ENCODE measurements around the gene TCEANC. TPM values are rescaled to one million over a fixed set of nuclear protein-coding genes. Genes with fewer than 3 reads are reported as not detected.

Gene TCEANC, protein sequence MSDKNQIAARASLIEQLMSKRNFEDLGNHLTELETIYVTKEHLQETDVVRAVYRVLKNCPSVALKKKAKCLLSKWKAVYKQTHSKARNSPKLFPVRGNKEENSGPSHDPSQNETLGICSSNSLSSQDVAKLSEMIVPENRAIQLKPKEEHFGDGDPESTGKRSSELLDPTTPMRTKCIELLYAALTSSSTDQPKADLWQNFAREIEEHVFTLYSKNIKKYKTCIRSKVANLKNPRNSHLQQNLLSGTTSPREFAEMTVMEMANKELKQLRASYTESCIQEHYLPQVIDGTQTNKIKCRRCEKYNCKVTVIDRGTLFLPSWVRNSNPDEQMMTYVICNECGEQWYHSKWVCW
- total RNA-seq = 3.5 and 4.4 TPM in 2 replicates

DNA sequence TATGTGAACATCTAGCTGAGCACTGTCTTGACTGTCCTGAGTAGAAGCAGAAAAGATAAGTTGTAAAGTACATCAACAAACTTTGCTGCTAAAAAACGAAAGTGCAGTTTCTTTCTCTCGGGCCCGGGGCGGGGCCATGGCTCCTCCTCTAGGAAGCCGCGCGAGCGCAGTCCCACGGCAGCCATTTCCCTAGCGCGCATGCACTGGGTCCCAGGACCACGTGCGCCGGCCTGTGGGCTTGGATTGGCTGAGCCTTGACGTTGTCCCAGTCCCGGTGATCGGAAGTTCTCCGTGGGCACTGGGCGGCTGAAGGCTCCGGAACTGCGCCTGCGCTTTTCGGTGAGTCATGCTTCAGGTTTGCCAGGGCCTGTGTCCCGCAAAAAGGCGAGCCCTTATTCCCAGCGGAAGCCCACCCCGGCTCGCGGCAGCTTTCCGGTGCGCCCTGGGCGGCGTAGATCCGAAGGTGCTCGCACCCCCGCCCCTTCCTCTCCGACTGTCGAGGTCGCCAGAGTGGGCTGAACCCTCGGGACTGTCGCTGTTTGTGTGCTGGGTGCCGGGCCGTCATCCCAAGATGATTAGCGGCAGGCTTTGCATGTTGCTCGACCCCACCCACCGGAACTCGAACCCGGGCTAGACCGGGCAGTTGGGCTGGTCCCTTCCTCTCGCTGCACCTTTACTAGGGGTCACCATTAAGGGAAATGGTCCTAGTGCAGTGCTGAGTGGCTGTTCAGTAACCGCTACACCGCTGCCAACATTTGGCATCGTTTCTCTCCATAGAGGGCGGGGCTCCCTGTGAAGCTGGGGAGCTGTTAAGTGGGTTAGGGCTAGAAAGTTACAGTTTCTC lies at the start of gene TCEANC:
Gene TCEANC (plus strand): TSS at position 292 of the 844 bp plus-strand sequence. CDS start 9,368 bp downstream, outside the sequence.

DNA sequence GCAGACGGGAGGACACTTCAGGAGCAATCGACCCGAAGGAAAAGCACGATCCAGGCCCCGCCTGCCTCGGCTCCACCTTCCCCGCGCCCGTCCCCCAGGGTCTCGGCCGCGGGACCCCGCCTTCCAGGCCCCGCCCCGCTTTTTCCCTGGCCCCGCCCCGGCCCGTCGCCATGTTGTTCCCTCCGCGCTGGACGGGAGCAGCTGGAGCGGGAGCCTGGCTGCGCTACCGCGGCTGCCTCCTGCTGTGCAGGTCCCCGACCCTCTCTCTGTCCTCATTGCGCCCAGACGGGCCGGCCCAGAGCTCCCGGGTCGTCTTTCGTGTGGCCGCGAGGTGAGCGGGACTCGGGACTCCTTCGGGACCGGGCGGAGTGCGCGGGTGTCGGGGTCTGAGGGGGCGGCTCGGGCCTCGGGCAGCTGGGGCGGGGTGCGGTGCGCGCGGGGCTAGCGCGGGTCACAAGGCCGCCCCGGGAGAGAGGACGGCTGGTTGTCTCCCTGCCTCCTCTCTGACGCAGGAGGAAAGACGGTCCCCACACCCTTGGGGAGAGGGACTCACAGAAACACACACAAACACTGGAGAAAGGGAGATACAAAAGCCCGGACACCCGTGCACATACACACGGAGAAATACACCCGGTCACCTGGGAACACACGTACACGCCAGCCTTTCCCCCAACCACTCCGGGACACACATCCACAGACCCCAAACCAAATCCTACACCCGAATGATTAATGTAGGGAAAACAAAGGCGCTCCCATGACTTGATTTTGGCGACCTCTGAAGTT lies 36.2 kb downstream of the TCEANC start, which contains the start of gene RAB9A:
Gene RAB9A (plus strand): TSS at position 171 of the 783 bp plus-strand sequence. CDS start 19,619 bp downstream, outside the sequence.

Other genes starting within 250 kb of the TCEANC start
- gene EGFL6, start 83.5 kb upstream of the TCEANC start, total RNA-seq = 0.24 and 1.1 TPM in 2 replicates
- gene RAB9A, start 36.0 kb downstream of the TCEANC start, total RNA-seq = 38.0 and 40.9 TPM in 2 replicates
- 25.3 and 28.8 TPM in 2 replicates for gene TRAPPC2, start 81.5 kb downstream of the TCEANC start, total RNA-seq
- 13.7 and 21.9 TPM in 2 replicates for gene OFD1, start 81.6 kb downstream of the TCEANC start, total RNA-seq
- gene GPM6B, start 164.0 kb downstream of the TCEANC start, total RNA-seq = 9.8 and 20.3 TPM in 2 replicates

Measured in hair follicle dermal papilla cell (primary cell).